LNCaP clone FGC (cell line): ENCODE results near the gene PPP6R3.
A peak's percentile ranks its signal among the peaks of the same experiment; 100 is the strongest.
"Not testable (repeated sequence)": the region's sequence is repeated elsewhere in the genome, so short reads cannot be mapped to it uniquely, and the experiment has no call there.

ENCODE experiments used
- DNase-seq: peaks from one replicate; pipeline ENCODE4 v3.0.0-alpha.2; 2011; ENCODE audit warnings: low read depth
- H3K4me3 ChIP-seq: 2 replicates; pipeline ENCODE4 v1.5.1; 2011; ENCODE audit warnings: mild to moderate bottlenecking, low read depth, low read length, control low read depth
- TF ChIP-seq, protein P1 (sequence below): IDR thresholded peaks from 2 replicates; pipeline ENCODE4 v1.5.1; 2012; ENCODE audit warnings: mild to moderate bottlenecking; ENCODE audit not compliant: control insufficient read depth, insufficient read depth; ENCODE audit errors: extremely low read depth

Gene PPP6R3

DNA sequence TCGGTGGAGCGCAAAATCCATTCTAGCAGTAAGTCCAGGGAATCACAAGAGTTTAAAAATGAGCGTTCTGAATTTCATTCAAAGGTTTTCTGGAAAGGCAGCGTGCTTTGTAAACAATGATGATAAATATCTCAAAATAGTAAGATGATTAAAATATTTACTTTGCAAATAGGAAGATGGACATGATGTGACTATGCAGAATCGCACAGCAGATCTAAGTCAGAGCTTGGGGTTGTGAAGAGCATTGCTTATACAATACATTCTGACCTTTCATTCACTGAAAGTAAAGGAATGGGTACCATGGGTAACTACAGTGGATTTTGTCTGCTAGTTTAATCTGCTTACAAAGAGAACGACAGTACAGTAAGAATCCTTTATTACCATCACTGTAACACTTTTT is 77.5 kb downstream of the PPP6R3 start:
- TF ChIP-seq, protein P1, sequence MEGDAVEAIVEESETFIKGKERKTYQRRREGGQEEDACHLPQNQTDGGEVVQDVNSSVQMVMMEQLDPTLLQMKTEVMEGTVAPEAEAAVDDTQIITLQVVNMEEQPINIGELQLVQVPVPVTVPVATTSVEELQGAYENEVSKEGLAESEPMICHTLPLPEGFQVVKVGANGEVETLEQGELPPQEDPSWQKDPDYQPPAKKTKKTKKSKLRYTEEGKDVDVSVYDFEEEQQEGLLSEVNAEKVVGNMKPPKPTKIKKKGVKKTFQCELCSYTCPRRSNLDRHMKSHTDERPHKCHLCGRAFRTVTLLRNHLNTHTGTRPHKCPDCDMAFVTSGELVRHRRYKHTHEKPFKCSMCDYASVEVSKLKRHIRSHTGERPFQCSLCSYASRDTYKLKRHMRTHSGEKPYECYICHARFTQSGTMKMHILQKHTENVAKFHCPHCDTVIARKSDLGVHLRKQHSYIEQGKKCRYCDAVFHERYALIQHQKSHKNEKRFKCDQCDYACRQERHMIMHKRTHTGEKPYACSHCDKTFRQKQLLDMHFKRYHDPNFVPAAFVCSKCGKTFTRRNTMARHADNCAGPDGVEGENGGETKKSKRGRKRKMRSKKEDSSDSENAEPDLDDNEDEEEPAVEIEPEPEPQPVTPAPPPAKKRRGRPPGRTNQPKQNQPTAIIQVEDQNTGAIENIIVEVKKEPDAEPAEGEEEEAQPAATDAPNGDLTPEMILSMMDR: no peak
- 0 out of 2 replicates have a peak overlapping the region, but pooled peaks have one; percentile 21 for H3K4me3 ChIP-seq
- DNase-seq: peak; percentile 95

GRCh38 chr11:68539395-68539794 is 78.8 kb downstream of the PPP6R3 start:
- TF ChIP-seq, protein P1: no peak
- no peak for DNase-seq
- no peak overlapping the region for H3K4me3 ChIP-seq

- H3K4me3 ChIP-seq, DNase-seq: not testable (repeated sequence)
Measured at GRCh38 chr11:68540504-68540903, 80.0 kb downstream of the PPP6R3 start.

GRCh38 chr11:68541116-68541515 is 80.6 kb downstream of the PPP6R3 start:
- DNase-seq: no peak
- H3K4me3 ChIP-seq: no peak overlapping the region
- TF ChIP-seq, protein P1: no peak

DNA sequence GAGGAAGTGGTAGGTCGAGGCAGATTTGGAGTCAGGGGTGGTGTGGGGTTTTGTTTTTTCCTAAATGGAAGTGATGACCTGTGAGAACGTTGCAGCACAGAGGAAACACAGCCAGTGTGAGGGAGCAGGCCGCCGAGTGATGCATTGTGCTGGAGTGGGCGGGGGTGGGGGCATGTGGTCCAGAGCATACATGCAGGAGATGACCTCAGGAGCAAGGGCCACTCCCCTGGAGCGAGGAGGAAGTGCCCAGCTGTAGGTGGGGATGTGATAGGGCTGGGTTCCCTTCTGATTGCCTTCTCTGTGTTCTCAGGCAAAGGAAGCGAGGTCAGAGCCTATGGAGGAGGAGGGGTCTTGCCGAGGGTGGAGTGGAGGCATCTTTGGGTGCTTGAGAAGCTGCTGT is 81.4 kb downstream of the PPP6R3 start:
- H3K4me3 ChIP-seq: no peak overlapping the region
- TF ChIP-seq, protein P1: no peak
- no peak for DNase-seq

GRCh38 chr11:68542617-68543016 is 82.1 kb downstream of the PPP6R3 start:
- no peak overlapping the region for H3K4me3 ChIP-seq
- DNase-seq: no peak
- TF ChIP-seq, protein P1: no peak

DNA sequence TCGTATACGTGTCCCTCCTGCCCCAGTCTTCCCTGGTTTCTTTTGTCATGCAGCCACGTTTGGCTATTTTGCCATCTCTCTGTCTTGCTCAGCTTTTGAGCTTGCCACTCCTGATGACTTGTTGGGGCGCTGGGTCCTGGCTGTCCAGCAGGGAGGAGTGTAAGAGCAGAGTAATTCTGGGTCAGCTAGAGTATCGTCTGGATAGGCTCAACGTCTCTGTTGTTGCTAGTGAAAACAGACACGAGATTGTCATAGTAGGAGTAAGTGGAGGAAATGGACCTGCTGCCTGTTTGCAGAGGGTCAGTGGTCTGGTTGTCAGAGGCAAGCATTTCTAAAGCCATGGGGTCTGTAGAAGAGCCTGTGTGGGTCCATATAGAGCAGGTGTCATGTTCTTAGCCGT is 83.0 kb downstream of the PPP6R3 start:
- TF ChIP-seq, protein P1: no peak
- DNase-seq: no peak
- no peak overlapping the region for H3K4me3 ChIP-seq
